Fibroblast of villous mesenchyme (primary cell): ENCODE results near the gene EIF3K. TPM values are rescaled to one million over a fixed set of nuclear protein-coding genes. Genes with fewer than 3 reads are reported as not detected.
"Not testable (repeated sequence)": the region's sequence is repeated elsewhere in the genome, so short reads cannot be mapped to it uniquely, and the experiment has no call there.

ENCODE experiments used
- DNase-seq: peaks from one replicate; pipeline ENCODE4 v3.0.0-alpha.2; 2010; ENCODE audit warnings: low read depth
- H3K4me3 ChIP-seq: 2 replicates; pipeline ENCODE4 v1.5.1; 2011; ENCODE audit warnings: low read depth, mild to moderate bottlenecking, low read length
- CTCF ChIP-seq: IDR thresholded peaks from 2 replicates; pipeline ENCODE4 v1.5.1; 2012; ENCODE audit warnings: low read depth, mild to moderate bottlenecking, low read length; ENCODE audit not compliant: insufficient read depth
- total RNA-seq: library from RNA; depleted of rRNA; stranded (reverse); fragments of >200 nt; gene quantifications from 2 replicates; pipeline ENCODE4 v1.2.3, GENCODE V29; 2012

Gene EIF3K
- total RNA-seq, 1 donor: 152 TPM

- no peak for DNase-seq
- no peak for TF ChIP-seq CTCF
- H3K4me3 ChIP-seq: no peak overlapping the region
These were observed 19.3 kb upstream of the EIF3K start for GRCh38 chr19:38599722-38600121.

DNA sequence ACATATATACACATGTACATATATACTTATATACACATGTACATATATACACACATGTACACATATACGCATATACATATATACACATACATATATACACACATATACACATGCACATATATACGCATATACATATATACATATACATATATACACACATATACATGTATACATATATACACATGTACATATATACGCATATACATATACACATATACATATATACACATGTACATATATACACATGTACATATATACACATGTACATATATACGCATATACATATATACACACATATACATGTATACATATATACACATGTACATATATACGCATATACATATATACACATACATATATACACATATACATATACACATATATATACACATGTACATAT lies 16.1 kb upstream of the EIF3K start:
- DNase-seq, H3K4me3 ChIP-seq: not testable (repeated sequence)

- no peak for DNase-seq
- H3K4me3 ChIP-seq: no peak overlapping the region
- no peak for TF ChIP-seq CTCF
These were observed 12.9 kb upstream of the EIF3K start for GRCh38 chr19:38606131-38606530.

DNA sequence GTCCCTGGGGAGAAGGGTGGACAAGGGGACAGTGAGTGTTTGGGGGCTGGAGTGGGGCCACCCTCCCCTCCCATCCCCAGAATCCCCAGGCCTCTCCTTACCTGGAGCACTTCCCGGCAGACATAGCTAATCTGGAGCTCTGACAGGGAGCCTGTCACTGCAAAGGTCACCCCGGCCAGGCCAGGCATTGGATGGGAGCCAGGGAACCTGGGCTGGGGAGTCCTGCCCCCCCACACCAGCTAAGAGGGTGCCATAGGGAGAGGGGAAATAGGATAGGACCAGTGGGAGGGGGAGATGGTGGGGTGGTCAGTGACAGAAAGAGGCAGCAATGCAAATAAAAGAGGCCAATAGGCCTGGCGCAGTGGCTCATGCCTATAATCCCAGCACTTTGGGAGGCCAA lies 4.7 kb upstream of the EIF3K start:
- no peak for DNase-seq
- H3K4me3 ChIP-seq: no peak overlapping the region
- no peak for TF ChIP-seq CTCF

DNA sequence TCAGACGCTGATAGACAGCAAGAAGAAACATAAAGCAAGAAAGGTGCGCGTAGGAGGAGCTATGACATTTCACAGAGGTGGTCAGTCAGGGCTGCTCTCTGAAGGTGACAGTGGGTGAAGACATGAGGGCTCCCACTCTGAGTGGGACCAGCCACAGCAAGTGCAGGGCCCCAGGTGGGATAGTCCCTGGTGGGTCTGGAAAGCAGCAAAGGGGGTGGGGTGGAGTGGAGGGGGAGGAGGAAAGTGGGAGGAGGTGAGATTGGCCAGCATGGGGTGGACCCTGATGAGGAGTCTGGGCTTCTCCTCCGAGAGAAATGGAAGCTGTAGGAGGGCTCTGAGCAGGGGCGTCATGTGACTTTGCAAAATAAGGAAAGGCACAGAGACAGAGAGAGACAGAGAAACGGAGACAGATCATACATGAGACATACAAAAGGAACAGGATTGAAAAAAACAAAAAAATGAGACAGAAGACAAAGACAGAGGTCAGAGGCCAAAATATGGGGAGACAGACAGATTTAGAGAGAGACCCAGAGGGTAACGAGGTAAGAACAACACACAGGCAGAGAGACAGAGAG lies 3.9 kb upstream of the EIF3K start:
- no peak overlapping the region for H3K4me3 ChIP-seq
- DNase-seq: no peak
- no peak for TF ChIP-seq CTCF

DNA sequence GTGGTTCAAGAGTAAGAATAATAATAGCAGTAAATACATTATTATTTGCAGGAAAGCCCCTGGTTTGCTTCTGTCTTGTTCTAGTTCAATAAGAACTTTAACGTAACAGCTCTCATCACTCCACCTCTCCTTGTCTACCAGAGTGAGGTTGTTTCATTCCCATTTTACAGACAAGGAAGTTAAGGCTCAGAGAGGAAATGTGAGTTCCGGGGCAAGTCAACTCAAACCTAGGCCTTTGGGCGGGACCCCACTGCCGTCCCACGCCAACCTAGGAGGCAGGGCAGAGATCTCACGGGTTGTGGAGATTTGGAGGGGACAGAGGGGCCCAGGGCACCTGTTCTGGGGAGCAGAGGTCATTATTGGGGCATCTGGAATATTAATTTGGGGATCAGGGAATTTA lies 2.7 kb upstream of the EIF3K start:
- no peak for DNase-seq
- TF ChIP-seq CTCF: no peak
- H3K4me3 ChIP-seq: no peak overlapping the region

DNA sequence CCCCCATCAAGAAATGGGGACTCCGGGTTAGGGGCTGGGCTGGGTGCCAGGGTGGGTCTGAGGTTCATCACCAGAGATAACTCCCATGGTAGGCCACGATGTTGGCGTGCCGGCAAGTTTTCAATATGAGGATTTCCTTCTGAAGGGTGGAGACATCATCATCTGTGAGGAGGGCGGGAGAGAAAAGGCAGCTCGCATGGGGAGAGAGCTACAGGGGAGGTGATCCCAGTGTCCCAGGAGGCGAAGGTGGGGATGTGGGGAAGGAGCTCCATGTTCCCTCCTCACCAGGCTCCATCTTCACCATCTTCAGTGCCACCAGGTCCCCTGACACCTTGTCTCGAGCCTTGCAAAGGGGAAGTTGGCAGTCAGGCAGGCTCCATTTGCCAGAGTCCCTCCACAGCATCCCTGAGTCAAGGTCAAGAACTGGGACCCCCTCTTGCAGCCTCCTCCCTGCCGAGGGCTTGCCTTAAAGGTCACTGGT lies 1.7 kb upstream of the EIF3K start:
- no peak for DNase-seq
- no peak overlapping the region for H3K4me3 ChIP-seq
- TF ChIP-seq CTCF: no peak
